Prostate gland (tissue), 2 donors: ENCODE measurements around the gene NUP205. TPM values are rescaled to one million over a fixed set of nuclear protein-coding genes. Genes with fewer than 3 reads are reported as not detected.

Experiments used
- DNase-seq: peaks from one replicate; pipeline ENCODE4 v3.0.0-alpha.2; 2019; ENCODE audit warnings: low spot score
- H3K27ac ChIP-seq, 2 donors: fragments of 200-600 bp; sonication (generic); 2 replicates each; pipeline ENCODE4 v1.5.1; 2017 to 2019
- H3K27me3 ChIP-seq: fragments of 200-600 bp; sonication (generic); replicated peaks from 2 replicates; pipeline ENCODE4 v1.5.1; 2019; ENCODE audit not compliant: insufficient read depth
- H3K36me3 ChIP-seq, 2 donors: fragments of 200-600 bp; sonication (generic); 1 replicate in 1 of 2; 2 replicates in 1 of 2; pipeline versions ENCODE4 v1.5.1 to v1.8.1; 2017 to 2019
- H3K4me1 ChIP-seq: fragments of 200-600 bp; sonication (generic); replicated peaks from 2 replicates; pipeline ENCODE4 v1.5.1; 2019
- H3K4me3 ChIP-seq, 2 donors: fragments of 200-600 bp; sonication (generic); 2 replicates each; pipeline ENCODE4 v1.5.1; 2017 to 2019
- H3K9me3 ChIP-seq: fragments of 200-600 bp; sonication (generic); 2 replicates; pipeline ENCODE4 v1.5.1; 2017
- CTCF ChIP-seq, 4 experiments: fragments of 200-600 bp in 2 of 4; fragments of 450-650 bp in 2 of 4; sonication (generic) in 2 of 4; IDR thresholded peaks; 1 replicate in 3 of 4; 2 replicates in 1 of 4; pipeline ENCODE4 v1.5.1; 2016 to 2019; ENCODE audit warnings: antibody characterized with exemption in 4 of 4, mild to moderate bottlenecking in 2 of 4, moderate library complexity in 2 of 4
- POLR2A ChIP-seq: fragments of 450-650 bp; IDR thresholded peaks from one replicate; pipeline ENCODE4 v1.6.1; 2016; ENCODE audit warnings: antibody characterized with exemption, mild to moderate bottlenecking
- POLR2AphosphoS5 ChIP-seq: sonication (generic); formaldehyde crosslinking; IDR thresholded peaks from one replicate; pipeline ENCODE4 v1.6.1; 2017; ENCODE audit warnings: antibody characterized with exemption
- WGBS: methylation state at CpG from one replicate; pipeline ENCODE4 v1.1.5; 2018; 5-methylcytosine and 5-hydroxymethylcytosine counted together
- intact Hi-C: fragments of 100-400 bp; cut with DNase I; formaldehyde crosslinking; loops from one replicate; pipeline ENCODE4 v1.14.2; 2022
- total RNA-seq, 2 donors: library from RNA; depleted of rRNA; stranded (reverse); fragments of >200 nt; gene quantifications; one replicate each; pipeline ENCODE4 v1.1.0, GENCODE V29; 2016

The NUP205 gene
- total RNA-seq, 2 donors from 2014 or later, result 33.1 to 62.4 TPM

GRCh38 chr7:135644729-135645128 is 87.0 kb downstream of the NUP205 start:
- 60% methylated on average over 3 of the region's 3 CpGs for WGBS
- Histone ChIP-seq H3K36me3 (no peaks in the 10 kb centered on the region), H3K27me3 (no peaks in the 10 kb centered on the region), H3K27ac (no peak overlapping the region), H3K9me3 (no peaks in the 10 kb centered on the region), H3K4me3 (no peak overlapping the region), H3K4me1 (no peaks in the 10 kb centered on the region)
- DNase-seq, result no peak
- intact Hi-C loops, result loop anchor here (2.0 kb wide), 1 partner anchor 362 kb away; no protein-coding TSS in a partner anchor
- TF ChIP-seq CTCF (IDR thresholded peaks at IDR 0.05), result no peak
- no peak for TF ChIP-seq POLR2AphosphoS5
- TF ChIP-seq POLR2A, result no peak

GRCh38 chr7:135645296-135645904 is 87.7 kb downstream of the NUP205 start:
- peak in 3 of 4 experiments; percentile 48 to 73 (median 70) for TF ChIP-seq CTCF (IDR thresholded peaks at IDR 0.05)
- TF ChIP-seq POLR2A, result no peak
- no peak overlapping the region for H3K27ac ChIP-seq
- WGBS, result 39% methylated on average over 6 of the region's 6 CpGs
- intact Hi-C loops, result loop anchor here (2.0 kb wide), 1 partner anchor 363 kb away; no protein-coding TSS in a partner anchor
- H3K4me3 ChIP-seq, result no peak overlapping the region
- no peaks in the 10 kb centered on the region for H3K9me3 ChIP-seq
- no peaks in the 10 kb centered on the region for H3K27me3 ChIP-seq
- H3K36me3 ChIP-seq, result no peaks in the 10 kb centered on the region
- DNase-seq, result peak; percentile 20
- H3K4me1 ChIP-seq, result no peaks in the 10 kb centered on the region

GRCh38 chr7:135647755-135648154 is 90.0 kb downstream of the NUP205 start:
- TF ChIP-seq POLR2AphosphoS5 (no peak), CTCF (IDR thresholded peaks at IDR 0.05) (no peak), POLR2A (no peak)
- no peaks in the 10 kb centered on the region for H3K9me3 ChIP-seq
- H3K4me3 ChIP-seq, result no peak overlapping the region
- intact Hi-C loops, result no loop called here
- H3K27ac ChIP-seq, result no peak overlapping the region
- no peaks in the 10 kb centered on the region for H3K36me3 ChIP-seq
- H3K27me3 ChIP-seq, result no peaks in the 10 kb centered on the region
- DNase-seq, result no peak
- 81% methylated on average over 1 of the region's 1 CpG for WGBS
- no peaks in the 10 kb centered on the region for H3K4me1 ChIP-seq

- WGBS, result 94% methylated on average over 7 of the region's 7 CpGs
- intact Hi-C loops, result no loop called here
- H3K36me3 ChIP-seq, result no peaks in the 10 kb centered on the region
Observed at GRCh38 chr7:135648235-135648634, 90.5 kb downstream of the NUP205 start.

More at GRCh38 chr7:135648235-135648634, 90.5 kb downstream of the NUP205 start:
- H3K4me1 ChIP-seq, result no peaks in the 10 kb centered on the region
- H3K9me3 ChIP-seq, result no peaks in the 10 kb centered on the region
- DNase-seq, result no peak
- no peaks in the 10 kb centered on the region for H3K27me3 ChIP-seq
- no peak overlapping the region for H3K4me3 ChIP-seq
- TF ChIP-seq CTCF (IDR thresholded peaks at IDR 0.05) (no peak), POLR2AphosphoS5 (no peak), POLR2A (no peak)
- H3K27ac ChIP-seq, result no peak overlapping the region
